ENCODE data around the gene MLANA.

Gene MLANA

DNA sequence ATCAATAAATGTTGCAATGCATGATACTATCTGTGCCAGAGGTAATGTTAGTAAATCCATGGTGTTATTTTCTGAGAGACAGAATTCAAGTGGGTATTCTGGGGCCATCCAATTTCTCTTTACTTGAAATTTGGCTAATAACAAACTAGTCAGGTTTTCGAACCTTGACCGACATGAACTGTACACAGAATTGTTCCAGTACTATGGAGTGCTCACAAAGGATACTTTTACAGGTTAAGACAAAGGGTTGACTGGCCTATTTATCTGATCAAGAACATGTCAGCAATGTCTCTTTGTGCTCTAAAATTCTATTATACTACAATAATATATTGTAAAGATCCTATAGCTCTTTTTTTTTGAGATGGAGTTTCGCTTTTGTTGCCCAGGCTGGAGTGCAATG lies 18.2 kb downstream of the MLANA start:
- Mint-ChIP-seq H3K27ac (no peak overlapping the region), H3K4me3 (no peak overlapping the region), H3K4me1 (ENCODE audit: low read depth) (peaks cover 18% of the 10 kb centered on the region), H3K27me3 (no peaks in the 10 kb centered on the region), H3K9me3 (no peaks in the 10 kb centered on the region), H3K36me3 (ENCODE audit: low read depth) (peaks cover 14% of the 10 kb centered on the region)

DNA sequence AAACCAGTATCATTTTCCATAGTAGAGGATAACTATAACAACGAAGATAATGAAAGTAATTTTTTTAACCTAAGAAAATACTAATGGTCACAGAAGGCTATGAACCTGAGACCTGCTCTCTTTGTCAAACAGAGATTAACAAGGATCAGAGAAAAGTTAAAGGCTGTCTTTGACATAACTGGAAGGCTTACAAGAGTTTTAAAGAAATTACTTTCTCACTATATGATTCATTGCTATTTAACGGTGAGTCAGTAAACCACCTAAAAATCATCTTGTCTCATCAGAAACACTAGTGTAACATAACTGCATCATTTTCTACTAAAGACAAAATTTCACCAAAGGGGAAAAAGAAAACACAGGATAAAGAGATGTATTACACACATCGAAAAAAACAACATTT lies 19.3 kb downstream of the MLANA start:
- Mint-ChIP-seq H3K4me3 (no peak overlapping the region), H3K27ac (peak overlapping the region; percentile 88), H3K27me3 (no peaks in the 10 kb centered on the region), H3K4me1 (ENCODE audit: low read depth) (peaks cover 18% of the 10 kb centered on the region), H3K9me3 (no peaks in the 10 kb centered on the region), H3K36me3 (ENCODE audit: low read depth) (peaks cover 9% of the 10 kb centered on the region)

DNA sequence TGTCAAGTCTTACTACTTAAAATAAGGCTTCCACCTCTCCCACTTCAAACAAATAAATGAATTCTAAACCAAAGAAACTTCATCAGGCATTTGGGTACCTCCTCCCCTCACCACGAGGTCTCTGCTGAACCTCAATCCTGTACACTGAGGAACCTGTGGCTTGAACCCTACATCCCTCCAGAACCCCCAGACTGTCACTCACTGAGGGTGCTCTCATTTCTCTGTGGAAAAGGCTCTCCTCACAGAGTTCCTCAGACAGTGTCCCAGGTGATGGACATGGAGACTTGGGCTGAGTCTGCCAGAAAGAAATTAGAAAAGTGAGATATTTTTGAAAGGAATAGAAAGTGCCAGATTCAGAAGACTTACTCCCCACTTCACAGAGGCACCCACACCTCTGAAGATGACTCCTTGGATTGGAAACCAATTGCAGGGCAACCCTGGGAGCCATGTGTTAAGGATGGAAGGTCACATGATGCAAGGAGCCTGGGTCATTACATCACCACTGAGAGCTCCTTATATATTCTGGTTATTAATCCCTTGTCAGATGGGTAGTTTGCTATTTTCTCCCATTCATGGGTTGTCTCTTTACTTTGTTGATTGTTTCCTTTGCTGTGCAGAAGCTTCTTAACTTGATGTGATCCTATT lies 19.8 kb downstream of the MLANA start:
- H3K4me3 Mint-ChIP-seq, result no peak overlapping the region
- H3K27me3 Mint-ChIP-seq, result no peaks in the 10 kb centered on the region
- H3K36me3 Mint-ChIP-seq (ENCODE audit: low read depth), result peaks cover 8% of the 10 kb centered on the region
- peak overlapping the region; percentile 88 for H3K27ac Mint-ChIP-seq
- peaks cover 18% of the 10 kb centered on the region for H3K4me1 Mint-ChIP-seq (ENCODE audit: low read depth)
- H3K9me3 Mint-ChIP-seq, result no peaks in the 10 kb centered on the region

DNA sequence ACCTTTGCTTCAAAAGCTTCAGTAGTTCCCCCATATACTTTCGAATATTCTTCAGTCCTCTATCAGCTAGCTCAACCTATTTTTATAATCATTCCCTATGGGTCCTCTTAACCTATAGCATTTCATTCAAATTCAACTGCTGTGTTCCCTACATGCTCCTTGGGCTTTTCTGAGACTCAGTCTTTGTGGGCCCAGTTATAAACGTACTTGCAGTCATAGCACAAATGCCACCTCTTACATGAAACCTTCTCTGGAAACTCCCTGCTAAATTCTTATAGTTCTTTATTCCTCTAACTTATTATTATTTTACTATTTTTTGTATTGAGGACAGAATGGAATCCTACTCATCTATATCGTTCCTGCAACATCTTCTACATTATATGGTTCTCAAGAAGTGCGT lies 24.7 kb downstream of the MLANA start:
- Mint-ChIP-seq H3K36me3 (ENCODE audit: low read depth) (peaks cover 20% of the 10 kb centered on the region), H3K9me3 (no peaks in the 10 kb centered on the region), H3K27ac (no peak overlapping the region), H3K27me3 (no peaks in the 10 kb centered on the region), H3K4me1 (ENCODE audit: low read depth) (peaks cover 8% of the 10 kb centered on the region), H3K4me3 (no peak overlapping the region)

DNA sequence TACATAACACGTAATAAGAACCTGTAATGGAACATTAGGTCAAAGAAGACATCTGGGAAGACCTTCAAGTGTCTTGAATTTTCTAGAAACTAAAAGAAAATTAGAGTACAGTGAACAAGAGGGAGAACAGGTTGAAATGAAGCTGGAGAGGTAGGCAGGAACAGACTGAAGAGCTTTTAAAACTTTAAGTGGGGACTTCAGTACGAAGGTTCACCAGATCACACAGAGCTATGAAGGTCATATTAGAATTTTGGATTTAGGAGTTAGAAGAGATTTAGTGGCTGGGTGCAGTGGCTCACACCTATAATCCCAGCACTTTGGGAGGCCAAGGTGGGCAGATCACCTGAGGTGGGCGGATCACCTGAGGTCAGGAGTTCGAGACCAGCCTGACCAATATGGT lies 26.6 kb downstream of the MLANA start:
- H3K27me3 Mint-ChIP-seq, result no peaks in the 10 kb centered on the region
- peaks cover 9% of the 10 kb centered on the region for H3K4me1 Mint-ChIP-seq (ENCODE audit: low read depth)
- H3K4me3 Mint-ChIP-seq, result no peak overlapping the region
- no peak overlapping the region for H3K27ac Mint-ChIP-seq
- peaks cover 32% of the 10 kb centered on the region for H3K36me3 Mint-ChIP-seq (ENCODE audit: low read depth)
- no peaks in the 10 kb centered on the region for H3K9me3 Mint-ChIP-seq

DNA sequence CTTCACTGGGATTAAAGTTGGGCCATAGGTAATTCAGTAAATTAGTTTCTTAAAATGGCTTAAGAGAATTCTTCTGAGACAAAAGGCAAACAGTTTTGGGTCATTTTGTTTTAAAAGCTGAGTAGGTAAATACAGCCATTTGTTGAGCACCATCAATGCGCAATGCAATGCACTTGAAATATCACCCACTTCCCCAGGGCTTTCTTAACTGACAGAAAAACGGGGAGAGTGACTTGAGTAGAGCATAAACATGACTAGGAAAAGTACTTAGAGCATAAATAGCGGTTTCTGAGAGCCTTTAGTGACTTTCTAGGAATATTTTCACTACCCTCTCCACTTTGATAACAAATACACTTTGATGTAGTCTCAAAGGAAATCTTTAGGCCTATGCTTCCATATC lies 27.2 kb downstream of the MLANA start:
- no peak overlapping the region for H3K4me3 Mint-ChIP-seq
- no peak overlapping the region for H3K27ac Mint-ChIP-seq
- no peaks in the 10 kb centered on the region for H3K27me3 Mint-ChIP-seq
- peaks cover 9% of the 10 kb centered on the region for H3K4me1 Mint-ChIP-seq (ENCODE audit: low read depth)
- H3K36me3 Mint-ChIP-seq (ENCODE audit: low read depth), result peaks cover 38% of the 10 kb centered on the region
- no peaks in the 10 kb centered on the region for H3K9me3 Mint-ChIP-seq

DNA sequence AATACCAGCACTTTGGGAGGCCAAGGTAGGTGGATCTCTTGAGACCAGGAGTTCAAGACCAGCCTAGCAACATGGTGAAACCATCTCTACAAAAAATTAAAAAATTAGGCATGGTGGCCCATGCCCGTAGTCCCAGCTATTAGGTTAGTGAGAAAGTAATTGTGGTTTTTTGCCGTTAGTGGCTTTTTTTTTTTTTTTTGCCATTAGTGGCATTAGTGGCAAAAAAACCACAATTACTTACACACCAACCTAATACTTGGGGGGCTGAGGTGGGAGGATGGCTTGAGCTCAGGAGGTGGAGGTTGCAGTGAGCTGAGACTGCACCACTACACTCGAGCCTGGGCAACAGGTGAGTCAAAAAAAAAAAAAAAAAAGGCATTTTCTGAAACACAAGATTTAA lies 27.8 kb downstream of the MLANA start:
- Mint-ChIP-seq H3K36me3 (ENCODE audit: low read depth) (peaks cover 43% of the 10 kb centered on the region), H3K4me3 (no peak overlapping the region), H3K27me3 (no peaks in the 10 kb centered on the region), H3K27ac (no peak overlapping the region), H3K4me1 (ENCODE audit: low read depth) (peaks cover 9% of the 10 kb centered on the region), H3K9me3 (no peaks in the 10 kb centered on the region)

DNA sequence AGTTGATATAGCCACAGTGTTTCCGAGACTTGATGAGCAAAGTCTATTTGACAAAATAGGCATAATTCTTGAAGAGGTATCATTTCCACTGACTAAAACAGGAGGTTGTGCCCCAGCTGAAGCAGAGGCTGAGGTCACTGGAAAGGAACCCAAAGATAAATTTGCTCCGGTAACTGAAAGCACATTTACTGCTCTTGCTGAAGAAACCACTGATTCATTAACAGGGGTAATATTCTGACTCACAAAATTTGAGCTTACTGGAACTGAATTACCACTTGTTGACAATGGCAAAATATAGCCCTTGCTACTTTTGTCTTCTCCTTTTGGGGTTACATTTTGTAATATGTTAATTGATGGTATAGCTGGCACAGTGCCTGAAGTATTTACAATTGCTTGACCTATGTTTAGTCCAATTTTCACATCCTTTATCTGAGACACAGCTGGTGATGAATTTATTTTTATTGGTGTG lies 30.2 kb downstream of the MLANA start:
- Mint-ChIP-seq H3K4me1 (ENCODE audit: low read depth) (peaks cover 9% of the 10 kb centered on the region), H3K9me3 (no peaks in the 10 kb centered on the region), H3K4me3 (no peak overlapping the region), H3K27ac (no peak overlapping the region), H3K36me3 (ENCODE audit: low read depth) (peaks cover 51% of the 10 kb centered on the region), H3K27me3 (no peaks in the 10 kb centered on the region)

DNA sequence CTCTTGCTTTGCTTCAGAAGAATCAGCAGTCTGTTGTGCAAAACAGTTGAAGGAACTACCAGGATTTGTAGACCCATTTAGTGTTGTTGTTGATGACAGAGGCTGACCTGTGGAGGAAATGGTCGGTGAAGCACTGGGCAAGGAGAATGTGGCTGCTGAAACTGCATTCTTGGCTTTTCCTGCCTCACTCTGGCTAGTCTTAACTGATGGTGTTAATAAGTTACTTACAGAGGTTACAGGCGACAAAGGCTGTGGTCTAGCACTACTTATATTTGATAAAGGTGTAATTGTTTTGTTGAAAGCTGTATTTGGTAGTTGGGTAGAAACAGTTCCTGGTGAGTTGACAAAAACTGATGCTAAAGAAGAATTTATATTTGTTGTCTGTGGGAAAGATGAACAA lies 31.5 kb downstream of the MLANA start:
- Mint-ChIP-seq H3K4me3 (no peak overlapping the region), H3K36me3 (ENCODE audit: low read depth) (peaks cover 50% of the 10 kb centered on the region), H3K27me3 (no peaks in the 10 kb centered on the region), H3K9me3 (no peaks in the 10 kb centered on the region), H3K4me1 (ENCODE audit: low read depth) (peaks cover 9% of the 10 kb centered on the region), H3K27ac (no peak overlapping the region)

DNA sequence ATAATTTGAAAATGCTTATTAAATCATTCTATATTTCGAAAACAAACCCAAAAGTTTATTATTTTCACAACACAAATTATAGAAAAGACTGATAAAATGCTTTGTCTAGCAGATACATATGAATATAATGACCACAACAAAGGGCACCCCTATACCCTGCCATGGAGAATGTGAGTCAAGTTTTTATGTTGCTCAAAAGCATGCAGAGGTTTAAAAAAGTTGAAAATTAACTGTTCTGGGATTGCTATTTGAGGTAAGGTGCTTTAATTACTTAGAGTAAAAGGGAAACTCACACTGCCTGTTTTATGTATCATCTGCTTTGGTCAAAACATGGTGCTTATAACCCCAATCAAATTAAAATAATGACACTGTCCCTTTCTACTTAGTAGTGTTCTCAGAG lies 41.0 kb downstream of the MLANA start:
- Mint-ChIP-seq H3K36me3 (ENCODE audit: low read depth) (peaks cover 4% of the 10 kb centered on the region), H3K4me1 (ENCODE audit: low read depth) (no peaks in the 10 kb centered on the region), H3K27me3 (no peaks in the 10 kb centered on the region), H3K9me3 (no peaks in the 10 kb centered on the region), H3K4me3 (no peak overlapping the region), H3K27ac (no peak overlapping the region)

DNA sequence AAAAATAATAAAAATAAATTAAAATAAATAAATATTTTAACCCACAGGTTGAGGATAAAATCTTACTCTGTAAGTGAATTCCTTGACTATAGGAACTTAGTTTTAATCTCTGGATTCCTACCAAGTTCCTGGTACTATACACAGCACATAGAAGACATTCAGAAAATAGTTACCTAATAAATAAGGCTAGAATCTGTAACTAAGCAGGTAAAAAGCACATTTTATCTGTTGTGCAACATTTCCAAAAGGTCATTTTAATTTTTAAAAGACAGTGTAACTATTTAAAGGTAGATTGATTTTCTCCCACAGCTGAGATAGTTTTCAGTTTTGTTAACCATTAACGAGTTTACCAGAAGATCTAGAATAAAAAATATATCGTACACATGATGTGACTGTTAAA lies 47.8 kb downstream of the MLANA start:
- H3K27me3 Mint-ChIP-seq, result no peaks in the 10 kb centered on the region
- no peak overlapping the region for H3K4me3 Mint-ChIP-seq
- H3K36me3 Mint-ChIP-seq (ENCODE audit: low read depth), result peaks cover 3% of the 10 kb centered on the region
- no peak overlapping the region for H3K27ac Mint-ChIP-seq
- H3K9me3 Mint-ChIP-seq, result no peaks in the 10 kb centered on the region
- no peaks in the 10 kb centered on the region for H3K4me1 Mint-ChIP-seq (ENCODE audit: low read depth)

DNA sequence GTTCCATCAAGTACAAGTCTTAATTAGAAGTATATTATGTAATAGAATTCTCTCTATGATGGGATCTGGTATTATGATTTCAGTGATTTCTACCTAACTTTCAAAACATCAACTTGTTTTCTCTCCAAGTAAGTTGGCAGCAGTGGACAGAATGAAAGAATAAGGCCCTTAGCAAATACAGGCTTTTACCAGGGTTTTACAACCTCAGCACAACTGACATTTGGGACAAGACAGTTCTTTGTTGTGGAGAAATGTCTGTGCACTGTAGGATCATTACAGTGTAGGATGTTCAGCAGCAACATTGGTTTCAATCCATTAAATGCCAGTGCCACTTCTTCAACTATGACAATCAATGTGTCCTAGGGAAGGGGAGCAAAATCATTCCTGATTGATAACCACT lies 48.8 kb downstream of the MLANA start:
- no peaks in the 10 kb centered on the region for H3K36me3 Mint-ChIP-seq (ENCODE audit: low read depth)
- H3K4me1 Mint-ChIP-seq (ENCODE audit: low read depth), result no peaks in the 10 kb centered on the region
- H3K4me3 Mint-ChIP-seq, result no peak overlapping the region
- H3K27ac Mint-ChIP-seq, result no peak overlapping the region
- no peaks in the 10 kb centered on the region for H3K27me3 Mint-ChIP-seq
- H3K9me3 Mint-ChIP-seq, result no peaks in the 10 kb centered on the region

DNA sequence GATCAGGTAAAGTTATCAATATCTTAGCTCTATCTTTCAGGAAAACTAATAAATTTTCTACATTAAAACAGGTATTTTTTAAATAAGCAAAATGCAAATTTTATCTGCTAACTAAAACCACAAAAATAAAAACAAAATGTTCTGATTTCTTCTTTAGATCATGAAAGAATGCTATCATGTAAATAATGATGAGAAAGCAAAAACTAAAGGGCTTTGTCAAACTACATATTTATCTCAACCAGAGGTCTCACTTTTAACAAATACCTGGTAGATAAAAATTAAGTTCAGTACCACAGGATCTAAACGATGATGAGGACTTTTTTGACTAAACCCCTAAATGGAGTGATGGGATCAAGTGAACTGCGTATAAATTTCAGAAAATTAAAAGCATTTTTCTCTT lies 50.5 kb downstream of the MLANA start:
- Mint-ChIP-seq H3K9me3 (no peaks in the 10 kb centered on the region), H3K27ac (no peak overlapping the region), H3K27me3 (no peaks in the 10 kb centered on the region), H3K36me3 (ENCODE audit: low read depth) (no peaks in the 10 kb centered on the region), H3K4me1 (ENCODE audit: low read depth) (peaks cover 3% of the 10 kb centered on the region), H3K4me3 (no peak overlapping the region)

DNA sequence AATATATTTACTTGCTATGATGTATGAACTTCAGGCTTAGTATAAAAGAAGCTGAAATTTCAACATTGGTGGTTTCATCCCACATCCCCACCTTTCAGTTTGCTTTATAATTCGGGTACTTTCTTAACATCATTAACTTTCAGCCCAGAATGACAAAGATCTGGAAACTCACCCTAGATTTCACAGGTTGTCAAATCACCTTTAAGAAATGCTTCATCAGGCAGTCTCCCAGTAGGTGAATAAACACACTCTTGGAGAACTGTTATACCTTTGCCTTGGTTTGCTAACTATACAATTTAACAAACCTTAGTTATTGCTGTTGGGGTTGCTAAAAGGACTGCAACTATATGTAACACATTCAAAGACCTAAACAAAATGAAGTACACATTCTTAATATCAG lies 54.4 kb downstream of the MLANA start:
- Mint-ChIP-seq H3K27me3 (no peaks in the 10 kb centered on the region), H3K4me3 (no peak overlapping the region), H3K9me3 (no peaks in the 10 kb centered on the region), H3K36me3 (ENCODE audit: low read depth) (no peaks in the 10 kb centered on the region), H3K27ac (no peak overlapping the region), H3K4me1 (ENCODE audit: low read depth) (peaks cover 25% of the 10 kb centered on the region)

DNA sequence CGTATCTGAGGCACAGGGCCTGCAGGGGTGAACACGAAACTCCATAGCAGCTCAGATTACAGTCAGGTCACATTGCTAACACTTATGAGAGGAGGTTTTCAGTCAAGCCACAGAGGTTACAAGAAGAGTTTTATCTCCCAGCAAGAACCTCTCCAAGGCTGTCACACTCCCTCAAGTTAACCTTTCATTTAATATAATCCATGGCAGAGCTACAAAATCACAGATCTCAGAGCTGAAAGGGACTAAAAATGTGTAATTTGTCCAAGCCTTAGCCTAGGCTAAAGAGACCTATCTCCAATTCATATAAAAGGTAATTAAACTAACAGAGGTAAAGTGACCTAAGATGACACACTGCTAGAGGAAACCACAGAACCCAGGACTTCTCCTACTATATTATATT lies 57.2 kb downstream of the MLANA start:
- Mint-ChIP-seq H3K4me3 (no peak overlapping the region), H3K27ac (no peak overlapping the region)

DNA sequence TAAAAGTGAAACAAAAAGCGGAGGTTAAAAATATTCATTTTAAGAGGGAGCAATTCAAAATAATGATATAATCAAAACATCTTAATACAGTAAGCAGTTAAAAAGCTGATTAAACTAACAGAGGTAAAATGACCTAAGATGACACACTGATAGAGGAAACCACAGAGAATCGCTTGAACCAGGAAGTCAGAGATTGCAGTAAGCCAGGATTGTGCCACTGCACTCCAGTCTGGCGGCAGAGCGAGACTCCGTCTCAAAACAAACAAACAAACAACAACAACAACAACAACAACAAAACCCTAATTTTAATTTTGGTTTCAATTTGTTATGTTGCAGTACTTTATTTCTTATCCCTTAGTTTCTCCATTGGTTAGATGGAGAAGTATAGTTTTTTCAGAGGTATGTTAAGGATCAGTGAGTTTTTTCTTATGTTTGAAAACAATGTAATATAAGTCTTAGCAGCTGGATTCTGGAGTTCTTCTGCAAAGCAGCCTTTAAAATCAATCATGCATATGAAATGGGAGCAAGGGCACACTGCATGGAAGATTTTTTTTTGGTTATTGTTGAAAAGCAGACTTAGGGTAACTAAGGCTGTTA lies 58.5 kb downstream of the MLANA start:
- peaks cover 4% of the 10 kb centered on the region for H3K36me3 Mint-ChIP-seq (ENCODE audit: low read depth)
- peaks cover 26% of the 10 kb centered on the region for H3K4me1 Mint-ChIP-seq (ENCODE audit: low read depth)
- H3K9me3 Mint-ChIP-seq, result no peaks in the 10 kb centered on the region
- no peaks in the 10 kb centered on the region for H3K27me3 Mint-ChIP-seq
- no peak overlapping the region for H3K27ac Mint-ChIP-seq
- H3K4me3 Mint-ChIP-seq, result peak overlapping the region; percentile 15

More for the DNA sequence above, 57.2 kb downstream of the MLANA start:
- H3K4me1 Mint-ChIP-seq (ENCODE audit: low read depth), result peaks cover 26% of the 10 kb centered on the region
- H3K36me3 Mint-ChIP-seq (ENCODE audit: low read depth), result no peaks in the 10 kb centered on the region
- no peaks in the 10 kb centered on the region for H3K9me3 Mint-ChIP-seq
- H3K27me3 Mint-ChIP-seq, result no peaks in the 10 kb centered on the region
